Tibial artery (tissue), 4 donors: ENCODE data around the gene FSIP1.

ENCODE experiments used
- DNase-seq, 2 donors: peaks; one replicate each; pipeline ENCODE4 v3.0.0-alpha.2; 2019
- H3K27ac ChIP-seq, 2 donors: fragments of 200-600 bp; sonication (generic) in 1 of 2; 1 replicate in 1 of 2; 2 replicates in 1 of 2; pipeline ENCODE4 v1.5.1; 2018 to 2019; ENCODE audit warnings: mild to moderate bottlenecking in 1 of 2
- H3K27me3 ChIP-seq, 2 donors: fragments of 200-600 bp; sonication (generic) in 1 of 2; one replicate each; pipeline versions ENCODE4 v1.5.1 to v1.6.0; 2016 to 2019
- H3K36me3 ChIP-seq, 3 donors: fragments of 200-600 bp; sonication (generic) in 2 of 3; one replicate each; pipeline ENCODE4 v1.5.1; 2016 to 2019; ENCODE audit warnings: mild to moderate bottlenecking in 2 of 3
- H3K4me1 ChIP-seq, 4 donors: fragments of 200-600 bp; sonication (generic) in 2 of 4; 1 replicate in 3 of 4; 2 replicates in 1 of 4; pipeline ENCODE4 v1.5.1; 2016 to 2019
- H3K4me3 ChIP-seq, 2 donors: fragments of 200-600 bp; sonication (generic) in 1 of 2; 1 replicate in 1 of 2; 2 replicates in 1 of 2; pipeline ENCODE4 v1.5.1; 2018 to 2019; ENCODE audit warnings: mild to moderate bottlenecking in 2 of 2
- H3K9me3 ChIP-seq, 3 donors: fragments of 200-600 bp; sonication (generic) in 1 of 3; one replicate each; pipeline ENCODE4 v1.5.1; 2016 to 2019
- intact Hi-C: fragments of 100-400 bp; cut with DNase I; formaldehyde crosslinking; loops from one replicate; pipeline ENCODE4 v1.15.0; 2023; ENCODE audit warnings: low total_unique reads
- TF ChIP-seq, protein P1 (sequence below), 2 experiments: fragments of 200-600 bp in 1 of 2; fragments of 450-650 bp in 1 of 2; IDR thresholded peaks; one replicate each; pipeline ENCODE4 v1.5.1; 2017 to 2019; ENCODE audit warnings: antibody characterized with exemption in 2 of 2, mild to moderate bottlenecking in 1 of 2, moderate library complexity in 1 of 2

FSIP1 gene

DNA sequence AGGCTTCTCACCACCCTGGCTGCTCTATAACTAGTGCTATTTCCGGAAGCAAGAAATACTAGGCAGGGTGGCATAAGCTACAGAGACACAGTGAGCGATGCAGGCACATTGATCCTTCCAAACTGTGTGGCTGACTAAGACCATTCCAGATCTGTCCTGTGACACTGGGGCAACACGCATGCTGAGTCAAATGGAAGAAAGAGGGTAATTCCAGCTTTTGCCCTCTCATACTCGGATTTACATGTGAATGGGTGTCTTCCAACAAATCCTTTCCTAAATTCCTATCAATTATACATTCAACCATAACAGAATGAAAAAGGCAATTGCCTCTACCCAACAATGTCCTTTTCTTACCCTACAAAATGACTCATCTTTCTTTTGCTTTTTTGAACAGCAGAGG lies 5.1 kb downstream of the FSIP1 start:
- no peak for DNase-seq
- Histone ChIP-seq H3K36me3 (no peaks in the 10 kb centered on the region), H3K4me1 (peaks cover 0 to 5% (median 0%) of the 10 kb centered on the region in 4 donors), H3K9me3 (no peaks in the 10 kb centered on the region), H3K27me3 (no peaks in the 10 kb centered on the region), H3K4me3 (no peak overlapping the region), H3K27ac (no peak overlapping the region)
- intact Hi-C loops, result no loop called here
- TF ChIP-seq, protein P1, sequence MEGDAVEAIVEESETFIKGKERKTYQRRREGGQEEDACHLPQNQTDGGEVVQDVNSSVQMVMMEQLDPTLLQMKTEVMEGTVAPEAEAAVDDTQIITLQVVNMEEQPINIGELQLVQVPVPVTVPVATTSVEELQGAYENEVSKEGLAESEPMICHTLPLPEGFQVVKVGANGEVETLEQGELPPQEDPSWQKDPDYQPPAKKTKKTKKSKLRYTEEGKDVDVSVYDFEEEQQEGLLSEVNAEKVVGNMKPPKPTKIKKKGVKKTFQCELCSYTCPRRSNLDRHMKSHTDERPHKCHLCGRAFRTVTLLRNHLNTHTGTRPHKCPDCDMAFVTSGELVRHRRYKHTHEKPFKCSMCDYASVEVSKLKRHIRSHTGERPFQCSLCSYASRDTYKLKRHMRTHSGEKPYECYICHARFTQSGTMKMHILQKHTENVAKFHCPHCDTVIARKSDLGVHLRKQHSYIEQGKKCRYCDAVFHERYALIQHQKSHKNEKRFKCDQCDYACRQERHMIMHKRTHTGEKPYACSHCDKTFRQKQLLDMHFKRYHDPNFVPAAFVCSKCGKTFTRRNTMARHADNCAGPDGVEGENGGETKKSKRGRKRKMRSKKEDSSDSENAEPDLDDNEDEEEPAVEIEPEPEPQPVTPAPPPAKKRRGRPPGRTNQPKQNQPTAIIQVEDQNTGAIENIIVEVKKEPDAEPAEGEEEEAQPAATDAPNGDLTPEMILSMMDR (IDR thresholded peaks at IDR 0.05), result no peak

DNA sequence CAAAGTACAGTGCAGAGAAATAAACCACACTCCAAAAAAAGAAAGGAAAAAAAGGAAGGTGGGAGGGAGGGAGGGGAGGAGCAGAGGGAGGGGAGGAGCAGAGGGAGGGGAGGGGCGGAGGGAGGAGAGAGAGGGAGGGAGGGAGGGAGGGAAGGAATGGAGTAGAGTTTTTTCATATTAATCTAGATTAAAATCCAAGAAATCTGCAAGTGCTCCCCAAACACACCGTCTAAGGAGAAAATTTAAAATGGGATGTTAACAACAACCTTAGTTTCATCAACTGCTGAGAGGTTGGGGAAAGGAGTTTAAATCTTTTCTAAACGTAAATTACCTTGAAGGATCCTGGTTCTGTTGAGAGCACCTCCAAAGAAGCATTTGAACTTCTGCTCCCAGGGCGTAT lies 6.6 kb downstream of the FSIP1 start:
- no peak overlapping the region for H3K27ac ChIP-seq
- no peak overlapping the region for H3K4me3 ChIP-seq
- intact Hi-C loops, result no loop called here

GRCh38 chr15:39774688-39775267 lies 7.9 kb downstream of the FSIP1 start:
- no peaks in the 10 kb centered on the region for H3K9me3 ChIP-seq
- no peak for DNase-seq
- no peak overlapping the region for H3K27ac ChIP-seq
- no peaks in the 10 kb centered on the region for H3K36me3 ChIP-seq
- H3K4me1 ChIP-seq, result peaks cover 0 to 7% (median 2%) of the 10 kb centered on the region in 4 donors
- TF ChIP-seq, protein P1 (IDR thresholded peaks at IDR 0.05), result no peak
- intact Hi-C loops, result no loop called here
- H3K4me3 ChIP-seq, result no peak overlapping the region
- no peaks in the 10 kb centered on the region for H3K27me3 ChIP-seq

More for the DNA sequence above, 6.6 kb downstream of the FSIP1 start:
- Histone ChIP-seq H3K36me3 (no peaks in the 10 kb centered on the region), H3K4me1 (peaks cover 0 to 3% (median 1%) of the 10 kb centered on the region in 4 donors), H3K9me3 (no peaks in the 10 kb centered on the region), H3K27me3 (no peaks in the 10 kb centered on the region)
- TF ChIP-seq, protein P1 (IDR thresholded peaks at IDR 0.05), result no peak
- DNase-seq, result no peak

DNA sequence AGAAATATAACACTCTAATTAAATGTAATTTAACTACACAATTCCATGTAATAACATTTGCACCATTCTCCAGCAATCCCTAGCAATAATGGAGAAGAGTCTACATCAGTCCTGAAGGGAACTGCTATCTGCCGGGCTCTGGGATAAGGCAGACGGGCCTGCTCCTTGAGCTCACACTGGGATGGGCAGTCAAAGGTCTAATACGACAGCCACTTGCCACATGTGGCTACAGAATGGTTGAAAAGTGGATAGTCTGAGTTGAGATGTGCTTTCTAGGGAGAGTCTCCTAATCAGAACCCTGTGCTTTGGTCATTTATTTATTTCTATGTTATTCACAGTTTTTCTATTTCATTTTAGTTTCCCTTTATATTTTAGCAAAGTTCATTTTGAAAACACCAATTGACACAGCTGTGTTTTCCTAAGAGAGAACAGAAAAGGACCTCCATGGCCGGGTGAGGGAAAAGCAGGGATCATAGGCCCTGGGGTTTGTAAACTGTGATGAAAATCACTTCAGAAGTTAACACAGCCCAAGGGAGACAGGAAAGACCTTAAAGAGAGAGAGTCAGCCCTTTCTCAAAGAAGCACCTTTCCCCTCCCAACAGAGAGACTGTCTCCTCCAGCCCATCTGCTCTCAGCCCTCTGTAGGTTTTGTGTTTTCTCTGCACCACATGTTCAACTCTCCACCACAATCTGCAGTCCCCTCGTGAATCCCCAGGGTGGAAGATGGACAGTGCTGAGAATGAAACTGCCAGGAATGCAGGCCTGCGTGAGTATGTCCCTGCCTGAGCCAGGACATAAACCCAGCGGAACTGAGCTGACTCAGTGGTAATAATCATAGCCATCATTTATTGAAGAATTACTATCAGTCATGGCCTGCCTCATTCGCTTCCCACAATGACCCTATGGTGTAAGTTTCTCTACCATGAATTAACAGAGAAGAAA lies 11.6 kb downstream of the FSIP1 start:
- Histone ChIP-seq H3K27ac (peak overlapping the region; percentile 52 to 56), H3K4me1 (peaks cover 0 to 7% (median 2%) of the 10 kb centered on the region in 4 donors), H3K27me3 (no peaks in the 10 kb centered on the region), H3K36me3 (no peaks in the 10 kb centered on the region), H3K9me3 (no peaks in the 10 kb centered on the region), H3K4me3 (no peak overlapping the region)
- peak in 1 of 2 donors; percentile 30 for DNase-seq
- intact Hi-C loops, result no loop called here
- TF ChIP-seq, protein P1 (IDR thresholded peaks at IDR 0.05), result no peak

- no peak for DNase-seq
- TF ChIP-seq, protein P1 (IDR thresholded peaks at IDR 0.05), result no peak
- H3K36me3 ChIP-seq, result no peaks in the 10 kb centered on the region
- H3K27me3 ChIP-seq, result no peaks in the 10 kb centered on the region
- H3K4me3 ChIP-seq, result no peak overlapping the region
- H3K9me3 ChIP-seq, result no peaks in the 10 kb centered on the region
- H3K27ac ChIP-seq, result no peak overlapping the region
- H3K4me1 ChIP-seq, result peaks cover 0 to 7% (median 2%) of the 10 kb centered on the region in 4 donors
- intact Hi-C loops, result no loop called here
Observed at GRCh38 chr15:39767921-39768320, 14.7 kb downstream of the FSIP1 start.
